HCT116 (cell line): ENCODE results near the gene MUC20. TPM values are rescaled to one million over a fixed set of nuclear protein-coding genes. Genes with fewer than 3 reads are reported as not detected.
"Not testable (repeated sequence)": the region's sequence is repeated elsewhere in the genome, so short reads cannot be mapped to it uniquely, and the experiment has no call there.

ENCODE experiments used
- ATAC-seq: fragments of 200-7000 bp; cut with Tn5 transposase; 2 replicates; pipeline ENCODE4 v1.9.1; 2020; ENCODE audit warnings: mild to moderate bottlenecking, moderate library complexity
- BruUV-seq: library from RNA; stranded (reverse); fragments of 400-500 nt; replicated peaks from 2 replicates; lab custom pipeline; 2021; lab: Mats Ljungman, UMichigan
- CTCF ChIA-PET: fragments of 300-600 bp; sonication (Branson Sonifier 250); formaldehyde crosslinking; loops from one replicate; lab custom pipeline; 2021; ENCODE audit warnings: antibody characterized with exemption; lab: Charles Lee
- POLR2A ChIA-PET: fragments of 300-600, 350-600 bp; sonication (Branson Sonifier 250); formaldehyde crosslinking; loops from one replicate; lab custom pipeline; 2021; ENCODE audit warnings: antibody characterized with exemption; lab: Charles Lee
- RAD21 ChIA-PET, 2 experiments: fragments of 300-600 bp; sonication (Branson Sonifier 250); formaldehyde crosslinking; loops; one replicate each; lab custom pipeline; 2023; ENCODE audit warnings: low total read pairs in 2 of 2; ENCODE audit not compliant: uncharacterized antibody in 2 of 2, unreplicated experiment in 2 of 2, low non-redundant PET in 1 of 2; lab: Charles Lee
- DNase-seq: peaks from one replicate; pipeline ENCODE4 v3.0.0-alpha.2; 2010; ENCODE audit warnings: low read depth, low spot score
- H2AFZ ChIP-seq: fragments of 200-600 bp; shearing (Covaris generic), sonication (generic); 2 replicates; pipeline ENCODE4 v1.6.1; 2017; ENCODE audit warnings: low read depth, mixed run types, mixed read lengths, antibody characterized with exemption, low read length; ENCODE audit not compliant: poor library complexity, severe bottlenecking
- H3K27ac ChIP-seq: 2 replicates; pipeline ENCODE4 v1.5.1; 2012; ENCODE audit warnings: low read depth, low read length
- H3K27me3 ChIP-seq: fragments of 200-600 bp; sonication (generic); 2 replicates; pipeline ENCODE4 v1.6.1; 2016; ENCODE audit warnings: mixed run types, low read length, mixed read lengths; ENCODE audit not compliant: insufficient read depth
- H3K36me3 ChIP-seq, 2 experiments: fragments of 200-500 bp in 1 of 2; fragments of 200-600 bp in 1 of 2; sonication (Bioruptor generic) in 1 of 2; sonication (generic) in 1 of 2; 2 replicates each; pipeline versions ENCODE4 v1.5.1 to v1.6.1; 2014 to 2016; ENCODE audit warnings: low read length in 2 of 2, inconsistent platforms in 1 of 2, mixed read lengths in 1 of 2, mixed run types in 1 of 2; ENCODE audit not compliant: insufficient read depth in 2 of 2, control insufficient read depth in 1 of 2
- H3K4me1 ChIP-seq, 2 experiments: fragments of 200-600 bp in 1 of 2; sonication (generic) in 1 of 2; 2 replicates each; pipeline versions ENCODE4 v1.5.1 to v1.6.1; 2012 to 2017; ENCODE audit warnings: low read length in 2 of 2, inconsistent platforms in 1 of 2, mild to moderate bottlenecking in 1 of 2, mixed read lengths in 1 of 2, mixed run types in 1 of 2, moderate library complexity in 1 of 2; ENCODE audit not compliant: insufficient read depth in 2 of 2, control insufficient read depth in 1 of 2
- H3K4me2 ChIP-seq: fragments of 200-600 bp; sonication (generic); 2 replicates; pipeline ENCODE4 v1.6.1; 2017; ENCODE audit warnings: mixed run types, low read length, mixed read lengths
- H3K4me3 ChIP-seq, 2 experiments: fragments of 200-600 bp in 1 of 2; sonication (generic) in 1 of 2; replicated peaks in 1 of 2; 2 replicates each; pipeline ENCODE4 v1.5.1; 2011 to 2016; ENCODE audit warnings: low read length in 2 of 2, control low read depth in 1 of 2, low read depth in 1 of 2, mild to moderate bottlenecking in 1 of 2, mixed read lengths in 1 of 2, mixed run types in 1 of 2
- H3K79me2 ChIP-seq: fragments of 200-600 bp; sonication (generic); 2 replicates; pipeline ENCODE4 v1.6.1; 2017; ENCODE audit warnings: mild to moderate bottlenecking, mixed run types, low read length, moderate library complexity, mixed read lengths; ENCODE audit not compliant: insufficient read depth
- H3K9ac ChIP-seq: fragments of 200-600 bp; sonication (generic); 2 replicates; pipeline ENCODE4 v1.6.1; 2016; ENCODE audit warnings: low read length, mixed read lengths
- H3K9me2 ChIP-seq: fragments of 200-600 bp; sonication (generic), shearing (Covaris generic); 2 replicates; pipeline ENCODE4 v1.6.1; 2017; ENCODE audit warnings: mixed run types, mild to moderate bottlenecking, moderate library complexity; ENCODE audit not compliant: insufficient read depth
- H3K9me3 ChIP-seq, 2 experiments: fragments of 200-500 bp in 1 of 2; fragments of 200-600 bp in 1 of 2; sonication (Bioruptor generic) in 1 of 2; sonication (generic) in 1 of 2; 2 replicates each; pipeline ENCODE4 v1.6.1; 2014 to 2017; ENCODE audit warnings: low read length in 2 of 2, mixed read lengths in 2 of 2, inconsistent platforms in 1 of 2, low read depth in 1 of 2, mild to moderate bottlenecking in 1 of 2, mixed run types in 1 of 2, moderate library complexity in 1 of 2; ENCODE audit not compliant: control insufficient read depth in 1 of 2, insufficient read depth in 1 of 2
- H4K20me1 ChIP-seq: fragments of 200-600 bp; sonication (generic), shearing (Covaris generic); 2 replicates; pipeline ENCODE4 v1.6.1; 2017; ENCODE audit warnings: mixed run types, mild to moderate bottlenecking, moderate library complexity; ENCODE audit not compliant: insufficient read depth
- EGR1 ChIP-seq: IDR thresholded peaks from 2 replicates; pipeline ENCODE4 v1.6.1; 2012; ENCODE audit warnings: low read depth
- EZH2 ChIP-seq: fragments of 200-600 bp; sonication (generic); IDR thresholded peaks from 2 replicates; pipeline ENCODE4 v1.6.1; 2017; ENCODE audit warnings: antibody characterized with exemption, mixed run types
- EZH2phosphoT487 ChIP-seq: fragments of 200-600 bp; IDR thresholded peaks from 2 replicates; pipeline ENCODE4 v1.6.1; 2018; ENCODE audit warnings: antibody characterized with exemption, borderline replicate concordance
- FOSL1 ChIP-seq: IDR thresholded peaks from 2 replicates; pipeline ENCODE4 v1.6.1; 2012; ENCODE audit warnings: low read depth
- JUND ChIP-seq: IDR thresholded peaks from 2 replicates; pipeline ENCODE4 v1.6.1; 2012
- POLR2A ChIP-seq: IDR thresholded peaks from 2 replicates; pipeline ENCODE4 v1.7.0; 2011; ENCODE audit warnings: borderline replicate concordance; ENCODE audit not compliant: insufficient read depth, insufficient read length; ENCODE audit errors: extremely low read depth
- RAD21 ChIP-seq: IDR thresholded peaks from 2 replicates; pipeline ENCODE4 v1.6.1; 2012; ENCODE audit warnings: low read depth, mild to moderate bottlenecking
- SIN3A ChIP-seq: IDR thresholded peaks from 2 replicates; pipeline ENCODE4 v1.6.1; 2012; ENCODE audit warnings: low read depth
- SP1 ChIP-seq: IDR thresholded peaks from 2 replicates; pipeline ENCODE4 v1.6.1; 2012; ENCODE audit warnings: low read depth
- TCF7L2 ChIP-seq: IDR thresholded peaks from 2 replicates; pipeline ENCODE4 v1.7.0; 2011; ENCODE audit warnings: borderline replicate concordance, inconsistent platforms; ENCODE audit not compliant: insufficient read depth, insufficient read length; ENCODE audit errors: extremely low read depth
- ZBTB33 ChIP-seq: IDR thresholded peaks from 2 replicates; pipeline ENCODE4 v1.6.1; 2011; ENCODE audit warnings: mild to moderate bottlenecking, low read length, moderate library complexity; ENCODE audit not compliant: insufficient replicate concordance; ENCODE audit errors: extremely low read depth
- intact Hi-C: fragments of 100-400 bp; cut with micrococcal nuclease; formaldehyde crosslinking; loops from 2 replicates; pipeline ENCODE4 v1.10.0; 2022
- total RNA-seq: library from RNA; stranded (reverse); gene quantifications from one replicate; pipeline ENCODE4 v1.2.1, GENCODE V29; 2021; ENCODE audit not compliant: unreplicated experiment
- TF ChIP-seq, protein P1 (sequence below): IDR thresholded peaks from 2 replicates; pipeline ENCODE4 v1.6.1; 2012
- TF ChIP-seq, protein P2 (sequence below), 3 experiments: fragments of 200-600 bp in 1 of 3; sonication (generic) in 1 of 3; IDR thresholded peaks in 2 of 3; conservative IDR thresholded peaks in 1 of 3; 2 replicates each; pipeline ENCODE4 v1.5.1; 2012 to 2017; ENCODE audit warnings: low read depth in 2 of 3, low read length in 2 of 3, antibody characterized with exemption in 1 of 3, borderline replicate concordance in 1 of 3, control low read depth in 1 of 3, mild to moderate bottlenecking in 1 of 3, mixed read lengths in 1 of 3, mixed run types in 1 of 3, moderate library complexity in 1 of 3; ENCODE audit not compliant: insufficient read depth in 1 of 3

The MUC20 gene
- total RNA-seq, 1 experiment from 2014 or later, result 2.4 TPM

- H3K4me2 ChIP-seq, result no peak overlapping the region
- H3K9me3 ChIP-seq, result no peaks in the 10 kb centered on the region
- no peaks in the 10 kb centered on the region for H3K27me3 ChIP-seq
- no peaks in the 10 kb centered on the region for H3K4me1 ChIP-seq
- H2AFZ ChIP-seq, result no peak overlapping the region
- BruUV-seq, result no TSS peak
- no peak for DNase-seq
- no peak overlapping the region for H3K27ac ChIP-seq
- intact Hi-C loops, result loop anchor here (10.0 kb wide), 1 partner anchor 115 kb away; no protein-coding TSS in a partner anchor
- ChIA-PET POLR2A (no interaction called here), CTCF (no interaction called here), RAD21 (no interaction called here)
- H3K36me3 ChIP-seq, result no peaks in the 10 kb centered on the region
- H3K9ac ChIP-seq, result no peak overlapping the region
- H3K4me3 ChIP-seq, result no peak overlapping the region
- no peak for TF ChIP-seq SP1
- no peak for TF ChIP-seq JUND
- TF ChIP-seq TCF7L2, result no peak
- TF ChIP-seq RAD21, result no peak
- TF ChIP-seq, protein P1, sequence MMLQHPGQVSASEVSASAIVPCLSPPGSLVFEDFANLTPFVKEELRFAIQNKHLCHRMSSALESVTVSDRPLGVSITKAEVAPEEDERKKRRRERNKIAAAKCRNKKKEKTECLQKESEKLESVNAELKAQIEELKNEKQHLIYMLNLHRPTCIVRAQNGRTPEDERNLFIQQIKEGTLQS, result no peak
- TF ChIP-seq, protein P2, sequence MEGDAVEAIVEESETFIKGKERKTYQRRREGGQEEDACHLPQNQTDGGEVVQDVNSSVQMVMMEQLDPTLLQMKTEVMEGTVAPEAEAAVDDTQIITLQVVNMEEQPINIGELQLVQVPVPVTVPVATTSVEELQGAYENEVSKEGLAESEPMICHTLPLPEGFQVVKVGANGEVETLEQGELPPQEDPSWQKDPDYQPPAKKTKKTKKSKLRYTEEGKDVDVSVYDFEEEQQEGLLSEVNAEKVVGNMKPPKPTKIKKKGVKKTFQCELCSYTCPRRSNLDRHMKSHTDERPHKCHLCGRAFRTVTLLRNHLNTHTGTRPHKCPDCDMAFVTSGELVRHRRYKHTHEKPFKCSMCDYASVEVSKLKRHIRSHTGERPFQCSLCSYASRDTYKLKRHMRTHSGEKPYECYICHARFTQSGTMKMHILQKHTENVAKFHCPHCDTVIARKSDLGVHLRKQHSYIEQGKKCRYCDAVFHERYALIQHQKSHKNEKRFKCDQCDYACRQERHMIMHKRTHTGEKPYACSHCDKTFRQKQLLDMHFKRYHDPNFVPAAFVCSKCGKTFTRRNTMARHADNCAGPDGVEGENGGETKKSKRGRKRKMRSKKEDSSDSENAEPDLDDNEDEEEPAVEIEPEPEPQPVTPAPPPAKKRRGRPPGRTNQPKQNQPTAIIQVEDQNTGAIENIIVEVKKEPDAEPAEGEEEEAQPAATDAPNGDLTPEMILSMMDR (IDR thresholded peaks at IDR 0.05 in 2 of 3, conservative IDR thresholded peaks at IDR 0.05 in 1 of 3; ENCODE audit: borderline replicate concordance in 1 of 3, insufficient read depth in 1 of 3, low read depth in 2 of 3, low read length in 2 of 3), result no peak
- no peak for TF ChIP-seq EZH2
- no peak for TF ChIP-seq EGR1
- no peak for TF ChIP-seq ZBTB33
- no peak for TF ChIP-seq FOSL1
- no peak for TF ChIP-seq POLR2A
- no peak for TF ChIP-seq SIN3A
- TF ChIP-seq EZH2phosphoT487, result no peak
- no peaks in the 10 kb centered on the region for H3K9me2 ChIP-seq
- H3K79me2 ChIP-seq, result no peaks in the 10 kb centered on the region
- H4K20me1 ChIP-seq, result no peaks in the 10 kb centered on the region
- ATAC-seq, result no peak
Measured at GRCh38 chr3:195770081-195770840, 49.5 kb downstream of the MUC20 start.

DNA sequence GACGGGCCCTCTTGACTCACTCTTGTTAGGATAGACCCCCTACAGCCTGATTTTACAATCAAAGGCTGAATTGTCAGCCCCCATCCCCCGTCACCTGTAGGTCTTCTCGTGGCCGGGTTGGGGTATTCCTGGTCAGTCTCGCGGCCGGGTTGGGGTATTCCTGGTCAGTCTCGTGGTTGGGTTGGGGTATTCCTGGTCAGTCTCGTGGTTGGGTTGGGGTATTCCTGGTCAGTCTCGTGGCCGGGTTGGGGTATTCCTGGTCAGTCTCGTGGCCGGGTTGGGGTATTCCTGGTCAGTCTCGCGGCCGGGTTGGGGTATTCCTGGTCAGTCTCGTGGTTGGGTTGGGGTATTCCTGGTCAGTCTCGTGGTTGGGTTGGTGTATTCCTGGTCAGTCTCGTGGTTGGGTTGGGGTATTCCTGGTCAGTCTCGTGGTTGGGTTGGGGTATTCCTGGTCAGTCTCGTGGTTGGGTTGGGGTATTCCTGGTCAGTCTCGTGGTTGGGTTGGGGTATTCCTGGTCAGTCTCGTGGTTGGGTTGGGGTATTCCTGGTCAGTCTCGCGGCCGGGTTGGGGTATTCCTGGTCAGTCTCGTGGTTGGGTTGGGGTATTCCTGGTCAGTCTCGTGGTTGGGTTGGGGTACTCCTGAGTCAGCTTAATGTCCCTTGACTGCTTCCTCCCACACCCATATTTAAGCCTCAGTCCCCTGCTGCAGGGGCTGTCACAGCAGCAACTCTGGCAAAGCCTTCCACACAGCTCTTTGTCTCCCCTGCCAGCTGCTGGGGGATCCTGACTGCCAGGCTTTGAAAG, 50.3 kb downstream of the MUC20 start:
- ATAC-seq, CTCF ChIA-PET, DNase-seq, H3K9ac ChIP-seq, RAD21 ChIA-PET, H3K79me2 ChIP-seq, H3K4me3 ChIP-seq, H3K9me2 ChIP-seq, H3K9me3 ChIP-seq, POLR2A ChIA-PET, H2AFZ ChIP-seq, H3K4me1 ChIP-seq, H3K27me3 ChIP-seq, BruUV-seq, H3K27ac ChIP-seq, H4K20me1 ChIP-seq, H3K4me2 ChIP-seq, H3K36me3 ChIP-seq: not testable (repeated sequence)
- intact Hi-C loops, result loop anchor here (10.0 kb wide), 1 partner anchor 116 kb away; no protein-coding TSS in a partner anchor
